ENCODE measurements around the gene SCN2A. TPM values are rescaled to one million over a fixed set of nuclear protein-coding genes. Genes with fewer than 3 reads are reported as not detected.
A peak's percentile ranks its signal among the peaks of the same experiment; 100 is the strongest.

SCN2A gene
- total RNA-seq, 1 donor from 2014 or later: under 0.01 TPM

- H3K4me3 ChIP-seq (ENCODE audit: low read depth, low read length): no peak overlapping the region
- no peaks in the 10 kb centered on the region for H3K27me3 ChIP-seq (ENCODE audit: control insufficient read depth, insufficient read depth, low read length)
- DNase-seq (ENCODE audit: low read depth) (no peak), FAIRE-seq (no peak)
- TF ChIP-seq CTCF (IDR thresholded peaks at IDR 0.05; ENCODE audit: insufficient read depth, low read length, severe bottlenecking): no peak
- no peaks in the 10 kb centered on the region for H3K36me3 ChIP-seq (ENCODE audit: control insufficient read depth, insufficient read depth, low read length)
Measured at GRCh38 chr2:165208094-165208493, 31.1 kb upstream of the SCN2A start.

GRCh38 chr2:165214093-165214492 is 25.1 kb upstream of the SCN2A start:
- TF ChIP-seq CTCF (IDR thresholded peaks at IDR 0.05; ENCODE audit: insufficient read depth, low read length, severe bottlenecking): no peak
- no peaks in the 10 kb centered on the region for H3K27me3 ChIP-seq (ENCODE audit: control insufficient read depth, insufficient read depth, low read length)
- DNase-seq (ENCODE audit: low read depth) (no peak), FAIRE-seq (no peak)
- H3K36me3 ChIP-seq (ENCODE audit: control insufficient read depth, insufficient read depth, low read length): no peaks in the 10 kb centered on the region
- H3K4me3 ChIP-seq (ENCODE audit: low read depth, low read length): no peak overlapping the region

DNA sequence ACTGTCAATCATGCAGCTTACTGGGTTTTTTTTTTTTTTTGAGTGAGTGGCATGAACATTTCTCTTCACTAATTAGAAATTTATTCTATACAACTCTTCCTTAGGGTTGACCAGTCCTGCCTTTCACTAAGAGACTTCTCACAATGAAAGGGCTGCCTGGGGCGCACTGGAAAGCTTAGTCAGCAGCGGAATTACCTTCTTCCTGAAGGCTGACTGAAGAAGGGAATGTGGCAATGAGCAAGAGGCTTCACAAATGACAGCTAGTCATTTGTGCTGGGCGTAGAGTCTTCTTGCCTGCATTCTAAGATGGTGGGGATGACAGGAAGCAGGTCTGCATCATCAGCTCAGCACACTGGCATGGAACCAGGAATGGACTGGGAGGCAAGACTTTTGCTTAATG is 19.7 kb upstream of the SCN2A start:
- TF ChIP-seq CTCF (IDR thresholded peaks at IDR 0.05; ENCODE audit: insufficient read depth, low read length, severe bottlenecking): no peak
- DNase-seq (ENCODE audit: low read depth): peak; percentile 26

DNA sequence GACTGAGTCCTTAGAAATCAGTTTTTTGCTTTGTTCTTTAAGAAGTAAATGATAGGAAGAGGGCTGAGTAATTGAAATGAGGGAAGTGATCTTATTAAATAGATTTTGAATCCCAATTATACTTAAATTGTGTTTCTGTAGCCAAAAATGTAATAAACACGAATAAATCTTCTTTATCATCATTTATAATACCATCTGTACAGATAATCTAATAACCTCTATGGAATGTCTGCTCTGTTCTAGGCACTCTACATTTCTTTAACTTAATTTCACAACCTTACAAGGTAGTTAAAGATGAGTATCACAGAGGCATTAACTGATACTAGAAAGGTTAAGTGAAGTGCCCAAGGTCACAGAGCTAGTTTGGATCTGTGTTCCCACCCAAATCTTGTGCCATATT is 14.3 kb upstream of the SCN2A start:
- no peak for TF ChIP-seq CTCF (IDR thresholded peaks at IDR 0.05; ENCODE audit: insufficient read depth, low read length, severe bottlenecking)
- Histone ChIP-seq H3K4me3 (ENCODE audit: low read depth, low read length) (no peak overlapping the region), H3K36me3 (ENCODE audit: control insufficient read depth, insufficient read depth, low read length) (no peaks in the 10 kb centered on the region), H3K27me3 (ENCODE audit: control insufficient read depth, insufficient read depth, low read length) (no peaks in the 10 kb centered on the region)
- FAIRE-seq (no peak), DNase-seq (ENCODE audit: low read depth) (no peak)

More for the DNA sequence above, 19.7 kb upstream of the SCN2A start:
- no peak for FAIRE-seq
- Histone ChIP-seq H3K27me3 (ENCODE audit: control insufficient read depth, insufficient read depth, low read length) (no peaks in the 10 kb centered on the region), H3K36me3 (ENCODE audit: control insufficient read depth, insufficient read depth, low read length) (no peaks in the 10 kb centered on the region), H3K4me3 (ENCODE audit: low read depth, low read length) (no peak overlapping the region)

GRCh38 chr2:165227571-165227970 is 11.6 kb upstream of the SCN2A start:
- FAIRE-seq (no peak), DNase-seq (ENCODE audit: low read depth) (no peak)
- Histone ChIP-seq H3K4me3 (ENCODE audit: low read depth, low read length) (no peak overlapping the region), H3K27me3 (ENCODE audit: control insufficient read depth, insufficient read depth, low read length) (no peaks in the 10 kb centered on the region), H3K36me3 (ENCODE audit: control insufficient read depth, insufficient read depth, low read length) (no peaks in the 10 kb centered on the region)
- TF ChIP-seq CTCF (IDR thresholded peaks at IDR 0.05; ENCODE audit: insufficient read depth, low read length, severe bottlenecking): no peak

- FAIRE-seq: no peak
Measured at GRCh38 chr2:165237056-165237455, 2.2 kb upstream of the SCN2A start.

More at GRCh38 chr2:165237056-165237455, 2.2 kb upstream of the SCN2A start:
- no peak for DNase-seq (ENCODE audit: low read depth)
- no peaks in the 10 kb centered on the region for H3K36me3 ChIP-seq (ENCODE audit: control insufficient read depth, insufficient read depth, low read length)
- H3K27me3 ChIP-seq (ENCODE audit: control insufficient read depth, insufficient read depth, low read length): no peaks in the 10 kb centered on the region
- no peak for TF ChIP-seq CTCF (IDR thresholded peaks at IDR 0.05; ENCODE audit: insufficient read depth, low read length, severe bottlenecking)
- no peak overlapping the region for H3K4me3 ChIP-seq (ENCODE audit: low read depth, low read length)

Measured in bronchial epithelial cell (primary cell).